Bronchial epithelial cell (primary cell): Measurements from ENCODE around the gene BICRA. TPM values are rescaled to one million over a fixed set of nuclear protein-coding genes. Genes with fewer than 3 reads are reported as not detected.
A peak's percentile ranks its signal among the peaks of the same experiment; 100 is the strongest.

Experiments
- DNase-seq: peaks from one replicate; pipeline ENCODE4 v3.0.0-alpha.2; 2010; ENCODE audit warnings: low read depth
- FAIRE-seq: peaks from 2 replicates; lab custom pipeline; 2011; peaks lifted over from hg19 to GRCh38; lab: Jason Lieb, UNC
- H3K27me3 ChIP-seq: 2 replicates; pipeline ENCODE4 v1.5.1; 2011; ENCODE audit warnings: low read length; ENCODE audit not compliant: control insufficient read depth, insufficient read depth
- H3K36me3 ChIP-seq: 2 replicates; pipeline ENCODE4 v1.5.1; 2011; ENCODE audit warnings: low read length; ENCODE audit not compliant: control insufficient read depth, insufficient read depth
- H3K4me3 ChIP-seq: 2 replicates; pipeline ENCODE4 v1.5.1; 2011; ENCODE audit warnings: mild to moderate bottlenecking, low read depth, low read length, control low read depth
- total RNA-seq: library from RNA; depleted of rRNA; stranded (reverse); fragments of >200 nt; gene quantifications from 2 replicates; pipeline ENCODE4 v1.2.1, GENCODE V29; 2014
- TF ChIP-seq, protein P1 (sequence below): IDR thresholded peaks from 2 replicates; pipeline ENCODE4 v1.5.1; 2011; ENCODE audit warnings: mild to moderate bottlenecking, moderate library complexity, low read length, control low read depth, inconsistent platforms; ENCODE audit not compliant: insufficient read depth, severe bottlenecking

The BICRA gene
- total RNA-seq, 1 donor from 2014 or later = 4.5 TPM

DNA sequence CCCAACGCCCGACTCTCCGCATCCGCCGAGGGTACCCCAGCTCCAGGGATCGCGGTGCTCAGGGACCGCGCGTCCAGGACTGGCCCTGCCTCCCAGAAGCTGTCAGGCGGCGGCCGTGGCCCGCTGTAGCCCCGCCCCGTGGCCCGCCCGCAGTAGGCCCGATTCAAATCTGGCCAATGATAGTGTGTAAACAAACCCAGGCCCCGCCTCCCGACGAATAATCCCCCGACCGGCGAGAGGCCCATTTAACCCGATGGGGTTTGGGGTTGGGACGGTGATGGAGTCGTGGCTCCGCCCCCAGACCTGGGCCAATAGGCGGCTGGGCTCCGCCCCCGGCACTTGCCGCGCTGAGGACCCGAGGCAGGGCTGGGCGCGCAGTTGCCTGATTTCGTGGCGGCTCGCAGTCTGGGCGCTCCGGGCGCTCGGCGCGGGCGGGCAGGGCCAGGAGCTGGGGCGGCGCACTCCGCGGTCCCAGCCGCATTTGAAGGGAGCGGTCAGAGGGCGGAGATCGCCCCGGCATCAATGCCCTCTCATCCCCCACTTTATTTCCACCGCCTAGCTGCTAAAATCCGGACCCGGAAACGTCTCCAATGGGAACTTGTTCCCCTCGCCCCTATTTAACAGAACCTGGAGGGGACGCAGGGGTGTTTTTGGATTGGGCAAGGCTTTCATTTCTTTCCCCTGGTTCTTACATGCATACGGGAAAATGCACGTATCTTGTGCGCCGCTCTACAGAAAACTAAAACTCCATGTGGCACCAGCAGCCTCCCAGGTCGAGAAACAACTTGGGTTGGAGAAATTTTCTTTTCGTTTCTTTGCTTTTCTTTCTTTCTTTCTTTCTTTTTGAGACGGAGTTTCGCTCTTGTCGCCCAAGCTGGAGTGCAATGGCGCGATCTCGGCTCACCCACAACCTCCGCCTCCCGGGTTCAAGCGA lies 8.4 kb upstream of the BICRA start:
- DNase-seq (peak; percentile 94), FAIRE-seq (no peak)

DNA sequence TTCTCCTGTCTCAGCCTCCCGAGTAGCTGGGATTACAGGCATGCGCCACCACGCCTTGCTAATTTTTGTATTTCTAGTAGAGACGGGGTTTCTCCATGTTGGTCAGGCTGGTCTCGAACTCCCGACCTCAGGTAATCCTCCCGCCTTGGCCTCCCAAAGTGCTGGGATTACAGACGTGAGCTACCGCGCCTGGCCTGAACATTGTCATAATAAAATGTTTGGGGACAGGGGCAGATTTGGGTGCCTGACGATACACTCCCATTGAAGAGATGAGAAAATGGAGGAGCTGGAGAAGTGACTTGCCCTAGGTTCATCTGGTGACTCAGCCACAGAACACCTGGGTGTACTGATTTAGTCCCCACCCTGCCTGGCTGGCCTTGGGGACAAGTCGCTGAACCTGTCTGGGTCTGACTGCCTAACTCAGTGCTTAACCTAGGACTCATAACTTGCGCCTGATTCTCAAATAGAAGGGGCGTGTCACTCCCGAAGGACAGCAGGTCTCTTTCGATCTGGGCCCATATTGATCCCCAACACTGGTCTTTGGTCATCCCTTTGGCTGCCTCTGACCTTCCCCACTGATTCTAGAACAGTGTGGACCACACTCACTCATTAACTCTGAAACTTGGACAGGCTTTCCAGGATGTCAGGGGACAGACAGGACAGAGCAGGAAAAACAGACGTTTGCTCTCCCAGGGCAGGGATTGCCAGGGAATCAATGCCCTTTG lies 7.6 kb upstream of the BICRA start:
- Histone ChIP-seq H3K27me3 (no peaks in the 10 kb centered on the region), H3K4me3 (no peak overlapping the region), H3K36me3 (no peaks in the 10 kb centered on the region)
- DNase-seq (no peak), FAIRE-seq (no peak)
- TF ChIP-seq, protein P1, sequence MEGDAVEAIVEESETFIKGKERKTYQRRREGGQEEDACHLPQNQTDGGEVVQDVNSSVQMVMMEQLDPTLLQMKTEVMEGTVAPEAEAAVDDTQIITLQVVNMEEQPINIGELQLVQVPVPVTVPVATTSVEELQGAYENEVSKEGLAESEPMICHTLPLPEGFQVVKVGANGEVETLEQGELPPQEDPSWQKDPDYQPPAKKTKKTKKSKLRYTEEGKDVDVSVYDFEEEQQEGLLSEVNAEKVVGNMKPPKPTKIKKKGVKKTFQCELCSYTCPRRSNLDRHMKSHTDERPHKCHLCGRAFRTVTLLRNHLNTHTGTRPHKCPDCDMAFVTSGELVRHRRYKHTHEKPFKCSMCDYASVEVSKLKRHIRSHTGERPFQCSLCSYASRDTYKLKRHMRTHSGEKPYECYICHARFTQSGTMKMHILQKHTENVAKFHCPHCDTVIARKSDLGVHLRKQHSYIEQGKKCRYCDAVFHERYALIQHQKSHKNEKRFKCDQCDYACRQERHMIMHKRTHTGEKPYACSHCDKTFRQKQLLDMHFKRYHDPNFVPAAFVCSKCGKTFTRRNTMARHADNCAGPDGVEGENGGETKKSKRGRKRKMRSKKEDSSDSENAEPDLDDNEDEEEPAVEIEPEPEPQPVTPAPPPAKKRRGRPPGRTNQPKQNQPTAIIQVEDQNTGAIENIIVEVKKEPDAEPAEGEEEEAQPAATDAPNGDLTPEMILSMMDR = no peak

More for the DNA sequence above, 8.4 kb upstream of the BICRA start:
- H3K36me3 ChIP-seq = no peaks in the 10 kb centered on the region
- H3K27me3 ChIP-seq = no peaks in the 10 kb centered on the region
- H3K4me3 ChIP-seq = peak overlapping the region; percentile 35
- TF ChIP-seq, protein P1 = no peak

DNA sequence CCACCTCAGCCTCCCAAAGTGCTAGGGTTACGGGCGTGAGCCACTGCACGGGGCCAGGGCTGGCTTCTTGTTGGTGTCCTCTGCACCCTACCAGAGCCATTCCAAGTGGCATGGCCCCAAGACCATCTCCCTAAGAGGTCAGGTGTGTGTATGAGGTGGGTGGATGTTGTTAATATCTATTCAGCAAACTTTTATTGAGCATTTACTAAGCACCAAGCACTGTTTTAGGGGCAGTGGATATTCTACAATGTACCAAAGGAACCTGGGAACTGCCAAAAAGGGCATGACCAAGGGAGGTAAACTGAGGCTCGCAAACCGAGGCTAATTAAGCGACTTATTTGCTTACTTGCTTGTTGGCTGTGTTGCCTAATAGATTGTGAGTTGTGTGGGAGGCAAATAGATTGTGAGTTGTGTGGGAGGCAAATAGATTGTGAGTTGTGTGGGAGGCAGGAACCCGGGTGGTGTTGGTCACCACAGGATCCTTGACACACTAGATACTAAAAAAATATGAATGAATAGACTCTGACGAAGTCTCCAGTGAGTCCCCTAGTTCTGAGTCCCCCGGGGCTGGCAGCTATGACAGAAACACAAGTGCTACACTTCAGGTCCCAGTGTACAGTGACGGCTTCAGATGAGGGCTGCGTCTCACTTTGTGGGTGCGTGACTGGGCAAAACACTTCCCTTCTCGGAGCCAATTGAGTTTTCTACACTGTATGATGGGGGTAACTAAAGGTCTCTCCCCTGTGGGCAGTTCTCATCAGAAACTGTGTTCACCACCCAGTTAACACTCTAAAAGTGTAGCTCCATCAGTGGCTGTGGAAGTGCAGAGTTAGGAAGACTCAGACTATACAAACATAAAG lies 5.0 kb upstream of the BICRA start:
- H3K4me3 ChIP-seq = no peak overlapping the region
- H3K27me3 ChIP-seq = no peaks in the 10 kb centered on the region
- no peaks in the 10 kb centered on the region for H3K36me3 ChIP-seq
- DNase-seq (no peak), FAIRE-seq (no peak)
- TF ChIP-seq, protein P1 = no peak

DNA sequence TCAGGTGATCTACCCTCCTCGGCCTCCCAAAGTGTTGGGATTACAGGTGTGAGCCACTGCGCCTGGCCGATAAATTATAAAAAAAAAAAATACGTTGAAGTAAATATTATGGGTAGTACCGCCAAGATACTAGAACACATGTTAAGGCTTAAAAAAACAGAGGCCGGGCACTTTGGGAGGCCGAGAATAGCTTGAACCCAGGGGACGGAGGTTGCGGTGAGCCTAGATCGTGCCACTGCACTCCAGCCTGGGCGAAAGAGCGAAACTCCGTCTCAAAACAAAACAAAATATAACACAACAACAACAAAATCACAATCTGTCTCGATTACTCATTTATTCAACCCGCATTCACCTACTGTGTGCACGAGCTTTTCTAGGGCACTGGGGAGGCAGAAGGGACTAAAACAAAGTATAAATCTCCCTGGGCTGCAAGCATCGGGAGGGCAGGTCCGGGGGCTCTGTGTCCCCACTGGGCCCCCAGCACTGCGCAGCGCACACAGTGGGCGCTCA lies 1.3 kb upstream of the BICRA start:
- peak overlapping the region; percentile 99 for H3K4me3 ChIP-seq
- TF ChIP-seq, protein P1 = no peak
- H3K36me3 ChIP-seq = peaks cover 5% of the 10 kb centered on the region
- DNase-seq = no peak
- FAIRE-seq = no peak
- no peaks in the 10 kb centered on the region for H3K27me3 ChIP-seq

DNA sequence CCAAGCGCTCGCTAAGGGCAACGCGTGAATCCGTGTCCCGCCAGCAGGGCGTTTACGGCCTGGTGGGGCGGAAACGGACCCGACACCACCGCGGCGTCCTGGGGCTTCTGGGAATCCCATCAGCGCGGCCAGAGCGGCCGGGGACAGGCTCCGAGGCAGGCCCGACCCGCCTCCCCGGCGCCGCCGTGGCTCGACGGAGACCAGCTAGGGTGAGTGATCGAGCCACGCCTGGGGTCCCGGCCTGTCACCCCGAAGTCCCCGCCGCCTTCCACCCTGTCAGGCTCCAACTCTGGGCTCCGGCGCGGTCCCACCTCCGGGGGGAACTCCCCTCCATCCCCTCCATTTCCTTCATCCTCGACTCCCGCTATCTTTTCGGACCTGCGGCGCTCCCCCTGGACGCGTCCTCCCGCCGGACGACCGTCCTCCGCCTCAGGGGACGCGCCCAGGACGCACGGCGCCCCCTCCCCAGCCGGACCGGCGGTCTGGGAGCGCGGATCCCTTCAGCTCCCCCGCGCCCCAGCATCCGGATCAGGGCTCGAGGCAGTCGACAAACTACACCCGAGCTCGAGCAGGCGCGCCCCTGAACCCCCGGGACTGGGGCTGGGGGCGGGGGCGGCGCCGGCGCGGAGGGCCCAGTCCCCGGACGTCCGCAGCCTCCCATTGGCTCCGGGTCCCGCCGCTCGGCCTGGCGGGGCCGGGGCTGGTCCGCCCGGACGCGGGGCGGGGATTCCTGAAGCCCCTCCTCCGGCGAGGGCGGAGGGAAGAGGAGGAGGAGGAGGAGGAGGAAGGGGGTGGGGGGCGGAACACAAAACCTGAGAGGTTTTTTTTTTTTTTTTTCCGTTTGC lies 638 bp upstream of the BICRA start:
- DNase-seq (peak; percentile 67), FAIRE-seq (no peak)
- Histone ChIP-seq H3K4me3 (peak overlapping the region; percentile 99), H3K36me3 (peaks cover 5% of the 10 kb centered on the region), H3K27me3 (no peaks in the 10 kb centered on the region)
- TF ChIP-seq, protein P1 = peak; percentile 42
